Cortex of kidney (tissue), 1 donor: ENCODE data around the gene ROBO3.

Experiments used
- DNase-seq: peaks from one replicate; lab custom pipeline; 2025; lab: John Stamatoyannopoulos, UW

ROBO3 gene

GRCh38 chr11:124920870-124921609, 55.8 kb downstream of the ROBO3 start:
- no peak for DNase-seq

DNA sequence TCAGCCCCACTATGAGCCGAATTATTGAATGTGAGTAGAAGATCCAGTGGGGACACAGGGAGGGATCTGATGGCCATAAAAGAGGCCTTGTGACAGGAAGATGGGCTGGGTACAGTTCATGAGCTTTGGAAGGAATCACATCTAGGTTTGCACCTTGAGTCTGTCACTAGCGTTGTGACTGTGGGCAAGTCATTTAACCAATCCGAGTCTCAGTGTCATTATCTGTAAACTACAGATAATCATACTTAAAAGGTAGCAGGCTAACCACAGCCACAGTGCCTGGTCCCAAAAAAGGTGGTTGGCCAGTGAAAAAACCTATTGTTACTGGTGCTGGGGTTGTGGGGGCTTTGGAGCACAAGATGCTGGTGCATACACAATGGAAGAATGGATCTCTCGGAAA, 57.6 kb downstream of the ROBO3 start:
- DNase-seq: no peak

DNA sequence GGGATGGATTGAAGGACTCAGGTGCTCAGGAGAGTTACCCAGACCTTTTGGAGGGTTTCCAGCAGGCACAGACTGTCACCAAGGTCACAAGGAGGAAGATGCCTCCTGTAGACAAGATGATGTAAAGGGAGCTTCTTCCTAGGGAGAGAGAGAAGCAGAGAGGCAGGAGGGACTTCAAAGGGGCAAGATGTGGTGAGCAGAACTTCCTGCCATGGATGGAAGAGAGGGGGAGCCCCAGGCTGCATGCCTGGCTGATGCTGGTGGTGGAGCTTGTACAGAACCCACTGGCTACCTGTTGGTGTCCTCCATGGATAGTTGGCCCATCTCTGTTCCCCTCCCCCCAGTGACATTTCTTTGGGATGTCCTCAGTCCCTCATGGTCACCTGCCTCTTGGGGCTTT, 58.1 kb downstream of the ROBO3 start:
- DNase-seq: no peak

- DNase-seq: no peak
These were observed 63.9 kb downstream of the ROBO3 start for GRCh38 chr11:124928942-124929665.

DNA sequence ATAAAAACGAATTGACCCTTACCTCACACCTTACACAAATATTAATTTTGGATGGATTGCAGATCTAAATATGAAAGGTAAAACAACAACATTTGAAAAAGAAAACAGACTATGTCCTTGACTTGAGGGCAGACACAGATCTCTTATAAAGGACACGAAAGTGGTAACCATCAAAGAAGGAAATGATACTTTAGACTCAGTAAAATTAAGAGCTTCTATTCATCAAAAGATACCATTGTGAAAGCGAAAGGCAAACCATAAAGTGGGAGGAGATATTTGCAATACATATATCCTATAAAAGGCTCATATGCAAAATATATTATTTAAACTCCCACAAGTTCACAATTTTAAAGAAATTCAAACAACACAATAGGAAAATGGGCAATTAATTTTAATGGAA, 65.6 kb downstream of the ROBO3 start:
- DNase-seq: no peak
